Loucy (cell line): ENCODE data around the gene IRX5.

Experiments used
- H2AFZ ChIP-seq: fragments of 200-600 bp; sonication (generic); 2 replicates; pipeline ENCODE4 v1.6.0; 2016; ENCODE audit warnings: antibody characterized with exemption, mild to moderate bottlenecking, low read length, moderate library complexity
- H3F3A ChIP-seq: fragments of 200-600 bp; 2 replicates; pipeline ENCODE4 v1.6.0; 2016; ENCODE audit warnings: antibody characterized with exemption, low read depth, mild to moderate bottlenecking
- H3K27me3 ChIP-seq: fragments of 200-600 bp; sonication (generic); 2 replicates; pipeline ENCODE4 v1.6.1; 2014; ENCODE audit warnings: low read length, mild to moderate bottlenecking; ENCODE audit not compliant: insufficient read depth, poor library complexity, severe bottlenecking
- H3K36me3 ChIP-seq: fragments of 200-600 bp; sonication (generic); 2 replicates; pipeline ENCODE4 v1.6.1; 2016; ENCODE audit warnings: low read length; ENCODE audit not compliant: insufficient read depth
- H3K4me1 ChIP-seq: fragments of 200-600 bp; sonication (generic); 2 replicates; pipeline ENCODE4 v1.5.1; 2014; ENCODE audit warnings: low read length, mild to moderate bottlenecking; ENCODE audit not compliant: insufficient read depth, poor library complexity, severe bottlenecking
- H3K4me2 ChIP-seq: fragments of 200-600 bp; sonication (generic); 2 replicates; pipeline ENCODE4 v1.6.0; 2014; ENCODE audit warnings: antibody characterized with exemption, low read length, low read depth, mild to moderate bottlenecking; ENCODE audit not compliant: poor library complexity, severe bottlenecking
- H3K4me3 ChIP-seq: fragments of 200-600 bp; sonication (generic); 2 replicates; pipeline ENCODE4 v1.5.1; 2014; ENCODE audit warnings: low read length, mild to moderate bottlenecking, mixed read lengths; ENCODE audit not compliant: poor library complexity, severe bottlenecking
- H3K79me2 ChIP-seq: fragments of 200-600 bp; sonication (generic); 2 replicates; pipeline ENCODE4 v1.6.1; 2014; ENCODE audit warnings: low read length; ENCODE audit not compliant: insufficient read depth
- H3K9ac ChIP-seq: fragments of 200-600 bp; sonication (generic); 2 replicates; pipeline ENCODE4 v1.6.0; 2014; ENCODE audit warnings: mild to moderate bottlenecking, low read depth, low read length, moderate library complexity; ENCODE audit not compliant: poor library complexity, severe bottlenecking
- H3K9me2 ChIP-seq: fragments of 200-600 bp; sonication (generic); replicated peaks from 2 replicates; pipeline ENCODE4 v1.6.1; 2016; ENCODE audit warnings: low read depth, low read length, mixed read lengths
- H3K9me3 ChIP-seq: fragments of 200-600 bp; sonication (generic); 2 replicates; pipeline ENCODE4 v1.6.1; 2014; ENCODE audit warnings: mild to moderate bottlenecking, antibody characterized with exemption, low read length, low read depth; ENCODE audit not compliant: insufficient read depth
- H4K20me1 ChIP-seq: fragments of 200-600 bp; sonication (generic); 2 replicates; pipeline ENCODE4 v1.6.0; 2014; ENCODE audit warnings: antibody characterized with exemption, low read length, mild to moderate bottlenecking; ENCODE audit not compliant: insufficient read depth, poor library complexity, severe bottlenecking
- CTCF ChIP-seq: fragments of 200-600 bp; sonication (generic); conservative IDR thresholded peaks from 2 replicates; pipeline ENCODE4 v1.5.1; 2014; ENCODE audit warnings: mild to moderate bottlenecking, antibody characterized with exemption, low read length
- EZH2phosphoT487 ChIP-seq: fragments of 200-600 bp; IDR thresholded peaks from 2 replicates; pipeline ENCODE4 v1.6.1; 2018; ENCODE audit warnings: antibody characterized with exemption, mild to moderate bottlenecking, moderate library complexity, borderline replicate concordance

Gene IRX5

GRCh38 chr16:54930005-54930868, at the start of gene IRX5:
Gene IRX5, plus strand, starts transcription at chr16:54930865. Its CDS starts 334 bp downstream, at chr16:54931199.
- no peak for TF ChIP-seq EZH2phosphoT487
- no peak for TF ChIP-seq CTCF
- Histone ChIP-seq H4K20me1 (peaks cover 57% of the 10 kb centered on the region), H2AFZ (peak within 1 kb of the TSS; percentile 76), H3K27me3 (no peaks in the 10 kb centered on the region), H3K36me3 (peaks cover 18% of the 10 kb centered on the region; the same call in 1 of the 2 replicates), H3K9me2 (no peaks in the 10 kb centered on the region), H3K9me3 (no peaks in the 10 kb centered on the region), H3K4me1 (peaks cover 28% of the 10 kb centered on the region), H3K9ac (peak within 1 kb of the TSS; percentile 97), H3K4me2 (peak within 1 kb of the TSS; percentile 87), H3F3A (no peaks in the 10 kb centered on the region), H3K79me2 (peaks cover 84% of the 10 kb centered on the region), H3K4me3 (peak within 1 kb of the TSS; percentile 81)

GRCh38 chr16:54882556-54882955, 48.1 kb upstream of the IRX5 start:
- no peak for TF ChIP-seq CTCF
- no peak for TF ChIP-seq EZH2phosphoT487
- Histone ChIP-seq H3K4me3 (no peak overlapping the region), H3K9me3 (no peaks in the 10 kb centered on the region), H3K4me2 (no peak overlapping the region), H3K9ac (no peak overlapping the region), H3K79me2 (no peaks in the 10 kb centered on the region), H4K20me1 (no peaks in the 10 kb centered on the region), H2AFZ (no peak overlapping the region), H3K4me1 (no peaks in the 10 kb centered on the region), H3F3A (no peaks in the 10 kb centered on the region), H3K27me3 (no peaks in the 10 kb centered on the region), H3K9me2 (no peaks in the 10 kb centered on the region), H3K36me3 (no peaks in the 10 kb centered on the region)

DNA sequence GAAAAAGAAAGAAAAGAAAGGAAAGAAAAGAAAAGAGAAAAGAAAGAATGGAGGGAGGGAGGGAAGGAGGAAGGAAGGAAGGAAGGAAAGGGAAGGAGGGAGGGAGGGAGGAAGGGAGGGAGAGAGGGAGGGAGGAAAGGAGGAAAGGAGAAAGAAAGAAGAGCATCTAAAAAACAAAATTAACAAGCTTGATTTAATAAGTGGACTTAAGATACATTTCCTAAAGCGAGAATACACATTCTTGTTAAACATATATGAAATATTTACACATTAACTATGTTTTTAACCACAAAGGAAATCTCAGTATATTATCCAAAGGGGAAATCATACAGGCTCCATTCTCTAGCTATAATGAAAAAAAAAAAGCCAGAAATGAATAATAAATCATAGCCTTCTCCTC, 47.3 kb upstream of the IRX5 start:
- no peak overlapping the region for H3K4me3 ChIP-seq
- H3K36me3 ChIP-seq = no peaks in the 10 kb centered on the region
- H3K27me3 ChIP-seq = no peaks in the 10 kb centered on the region
- H3K4me1 ChIP-seq = no peaks in the 10 kb centered on the region
- no peaks in the 10 kb centered on the region for H3K9me2 ChIP-seq
- H2AFZ ChIP-seq = no peak overlapping the region
- no peaks in the 10 kb centered on the region for H3K9me3 ChIP-seq
- no peak overlapping the region for H3K9ac ChIP-seq
- no peaks in the 10 kb centered on the region for H3K79me2 ChIP-seq
- no peaks in the 10 kb centered on the region for H4K20me1 ChIP-seq
- H3K4me2 ChIP-seq = no peak overlapping the region
- H3F3A ChIP-seq = no peaks in the 10 kb centered on the region
- no peak for TF ChIP-seq CTCF
- no peak for TF ChIP-seq EZH2phosphoT487
